H9 (cell line): ENCODE measurements around the gene TIAL1. TPM values are rescaled to one million over a fixed set of nuclear protein-coding genes. Genes with fewer than 3 reads are reported as not detected.

Experiments
- DNase-seq: peaks from one replicate; pipeline ENCODE4 v3.0.0-alpha.2; 2017
- H2AFZ ChIP-seq: one replicate; pipeline ENCODE4 v1.6.1; 2013; ENCODE audit warnings: mild to moderate bottlenecking, low read length, control low read depth, moderate library complexity
- H2AK5ac ChIP-seq: 2 replicates; pipeline ENCODE4 v1.6.1; 2013; ENCODE audit warnings: low read length, control low read depth, mixed read lengths; ENCODE audit not compliant: insufficient read length
- H2BK120ac ChIP-seq: one replicate; pipeline ENCODE4 v1.6.1; 2013; ENCODE audit warnings: low read depth, mild to moderate bottlenecking, low read length, control low read depth, inconsistent platforms; ENCODE audit not compliant: poor library complexity, severe bottlenecking
- H2BK12ac ChIP-seq: 2 replicates; pipeline ENCODE4 v1.6.1; 2013; ENCODE audit warnings: low read length, control low read depth, mixed read lengths, low read depth; ENCODE audit not compliant: insufficient read length
- H2BK15ac ChIP-seq: 2 replicates; pipeline ENCODE4 v1.6.1; 2013; ENCODE audit warnings: low read depth, low read length, control low read depth
- H2BK20ac ChIP-seq: one replicate; pipeline ENCODE4 v1.6.1; 2013; ENCODE audit warnings: low read depth, mild to moderate bottlenecking, low read length, control low read depth, inconsistent platforms; ENCODE audit not compliant: poor library complexity, severe bottlenecking
- H2BK5ac ChIP-seq: 2 replicates; pipeline ENCODE4 v1.6.1; 2013; ENCODE audit warnings: low read length, control low read depth, mixed read lengths; ENCODE audit not compliant: insufficient read length
- H3K14ac ChIP-seq: 2 replicates; pipeline ENCODE4 v1.6.1; 2013; ENCODE audit warnings: low read length, control low read depth; ENCODE audit not compliant: insufficient read depth
- H3K18ac ChIP-seq: 2 replicates; pipeline ENCODE4 v1.6.1; 2013; ENCODE audit warnings: low read depth, mild to moderate bottlenecking, mixed read lengths, low read length, control low read depth; ENCODE audit not compliant: insufficient read length
- H3K23ac ChIP-seq: 2 replicates; pipeline ENCODE4 v1.6.1; 2013; ENCODE audit warnings: low read length, control low read depth, mixed read lengths, low read depth; ENCODE audit not compliant: insufficient read length
- H3K23me2 ChIP-seq: 2 replicates; pipeline ENCODE4 v1.6.1; 2013; ENCODE audit warnings: low read depth, mild to moderate bottlenecking, mixed read lengths, low read length, control low read depth; ENCODE audit not compliant: insufficient read length, poor library complexity, severe bottlenecking
- H3K27ac ChIP-seq: 2 replicates; pipeline ENCODE4 v1.5.1; 2013; ENCODE audit warnings: low read length, control low read depth, mixed read lengths, low read depth; ENCODE audit not compliant: insufficient read length
- H3K27me3 ChIP-seq: 2 replicates; pipeline ENCODE4 v1.6.1; 2013; ENCODE audit warnings: low read length, control low read depth, inconsistent platforms; ENCODE audit not compliant: insufficient read depth
- H3K4ac ChIP-seq: 2 replicates; pipeline ENCODE4 v1.6.1; 2013; ENCODE audit warnings: low read depth, mild to moderate bottlenecking, control low read depth, inconsistent platforms, low read length, moderate library complexity
- H3K4me1 ChIP-seq: 2 replicates; pipeline ENCODE4 v1.6.1; 2013; ENCODE audit warnings: low read length, control low read depth, inconsistent platforms; ENCODE audit not compliant: insufficient read depth
- H3K4me2 ChIP-seq: 2 replicates; pipeline ENCODE4 v1.6.1; 2013; ENCODE audit warnings: low read length, control low read depth, mixed read lengths; ENCODE audit not compliant: insufficient read length, insufficient read depth
- H3K56ac ChIP-seq: 2 replicates; pipeline ENCODE4 v1.6.1; 2013; ENCODE audit warnings: low read depth, mild to moderate bottlenecking, mixed read lengths, low read length, control low read depth; ENCODE audit not compliant: insufficient read length
- H3K79me1 ChIP-seq: 2 replicates; pipeline ENCODE4 v1.6.1; 2013; ENCODE audit warnings: low read depth, mild to moderate bottlenecking, moderate library complexity, low read length, control low read depth, inconsistent platforms; ENCODE audit not compliant: insufficient read depth, poor library complexity, severe bottlenecking
- H3K79me2 ChIP-seq: 2 replicates; pipeline ENCODE4 v1.6.1; 2013; ENCODE audit warnings: low read length, control low read depth, inconsistent platforms; ENCODE audit not compliant: insufficient read depth
- H3K9ac ChIP-seq: 2 replicates; pipeline ENCODE4 v1.6.1; 2013; ENCODE audit warnings: low read length, control low read depth, mixed read lengths; ENCODE audit not compliant: insufficient read length; ENCODE audit errors: extremely low read depth
- H3K9me3 ChIP-seq: one replicate; pipeline ENCODE4 v1.6.1; 2013; ENCODE audit warnings: low read depth, low read length, inconsistent platforms; ENCODE audit not compliant: control insufficient read depth
- H3T11ph ChIP-seq: one replicate; pipeline ENCODE4 v1.6.1; 2013; ENCODE audit warnings: mild to moderate bottlenecking, low read length, control low read depth, inconsistent platforms
- H4K20me1 ChIP-seq: one replicate; pipeline ENCODE4 v1.6.1; 2013; ENCODE audit not compliant: control insufficient read depth, insufficient read length, insufficient read depth
- H4K5ac ChIP-seq: 2 replicates; pipeline ENCODE4 v1.6.1; 2013; ENCODE audit warnings: low read depth, mild to moderate bottlenecking, mixed read lengths, low read length, control low read depth; ENCODE audit not compliant: insufficient read length
- H4K8ac ChIP-seq: replicated peaks from 2 replicates; pipeline ENCODE4 v1.6.1; 2013; ENCODE audit warnings: low read length, control low read depth, mixed read lengths, low read depth; ENCODE audit not compliant: insufficient read length
- H4K91ac ChIP-seq: 2 replicates; pipeline ENCODE4 v1.6.1; 2013; ENCODE audit warnings: low read depth, mild to moderate bottlenecking, moderate library complexity, mixed read lengths, low read length, control low read depth; ENCODE audit not compliant: insufficient read length
- H3K27ac Mint-ChIP-seq, 3 experiments: 2 replicates in 2 of 3; 3 replicates in 1 of 3; pipeline ENCODE4 v1.8.0; 2020 to 2021; ENCODE audit warnings: mixed read lengths in 3 of 3, mild to moderate bottlenecking in 1 of 3, moderate library complexity in 1 of 3
- H3K27me3 Mint-ChIP-seq: 2 replicates; pipeline ENCODE4 v1.8.0; 2021; ENCODE audit warnings: low read depth, mild to moderate bottlenecking, moderate library complexity, mixed read lengths
- H3K36me3 Mint-ChIP-seq, 3 experiments: 2 replicates in 2 of 3; 3 replicates in 1 of 3; pipeline ENCODE4 v1.8.0; 2020 to 2021; ENCODE audit warnings: low read depth in 3 of 3, mixed read lengths in 3 of 3; ENCODE audit not compliant: insufficient read depth in 1 of 3
- H3K4me1 Mint-ChIP-seq, 2 experiments: 2 replicates each; pipeline ENCODE4 v1.8.0; 2020; ENCODE audit warnings: mixed read lengths in 2 of 2
- H3K4me3 Mint-ChIP-seq, 2 experiments: 2 replicates in 1 of 2; 3 replicates in 1 of 2; pipeline ENCODE4 v1.8.0; 2020 to 2021; ENCODE audit warnings: mild to moderate bottlenecking in 2 of 2, mixed read lengths in 2 of 2, moderate library complexity in 1 of 2
- H3K9me3 Mint-ChIP-seq, 2 experiments: 2 replicates in 1 of 2; 3 replicates in 1 of 2; pipeline ENCODE4 v1.8.0; 2020; ENCODE audit warnings: mild to moderate bottlenecking in 2 of 2, mixed read lengths in 2 of 2, moderate library complexity in 1 of 2
- CTCF ChIP-seq: fragments of 200-600 bp; sonication (generic); conservative IDR thresholded peaks from 3 replicates; pipeline ENCODE4 v1.8.0; 2021; ENCODE audit warnings: antibody characterized with exemption, mild to moderate bottlenecking
- WGBS: extraction: QIAGEN DNeasy Blood & Tissue Kit; methylation state at CpG from one replicate; pipeline ENCODE4 v1.1.7; 2013; ENCODE audit warnings: missing lambda C conversion rate, low lambda C conversion rate, mixed read lengths; ENCODE audit not compliant: insufficient read length; ENCODE audit errors: extremely low coverage; 5-methylcytosine and 5-hydroxymethylcytosine counted together
- total RNA-seq: library from RNA; stranded (reverse); gene quantifications from 2 replicates; pipeline ENCODE4 v1.2.1, GENCODE V29; 2021

TIAL1 gene
- total RNA-seq, 1 experiment from 2014 or later, result 146 TPM

GRCh38 chr10:119546009-119546408 lies 50.8 kb downstream of the TIAL1 start:
- H2BK5ac ChIP-seq, result no peak overlapping the region
- no peak overlapping the region for H2BK12ac ChIP-seq
- no peak overlapping the region for H3T11ph ChIP-seq
- H4K8ac ChIP-seq, result no peak overlapping the region
- no CpG with 5 or more reads among the region's 3 CpGs for WGBS
- H2BK20ac ChIP-seq, result no peak overlapping the region
- no peaks in the 10 kb centered on the region for H4K20me1 ChIP-seq
- no peak overlapping the region for H3K4ac ChIP-seq
- no peak for TF ChIP-seq CTCF
- no peak overlapping the region for H2BK15ac ChIP-seq
- no peak overlapping the region for H3K27ac Mint-ChIP-seq
- H3K36me3 Mint-ChIP-seq, result no peaks in the 10 kb centered on the region; a peak in 1 of 7 replicates
- H3K9me3 Mint-ChIP-seq, result no peaks in the 10 kb centered on the region; a peak in 2 of 5 replicates
- H2BK120ac ChIP-seq, result no peak overlapping the region
- no peak for DNase-seq
- H3K79me2 ChIP-seq, result no peaks in the 10 kb centered on the region
- peaks cover 20% of the 10 kb centered on the region for H3K23me2 ChIP-seq
- H2AFZ ChIP-seq, result no peak overlapping the region
- no peak overlapping the region for H3K4me3 Mint-ChIP-seq
- peaks cover 12 to 27% of the 10 kb centered on the region in 2 experiments for H3K4me1 Mint-ChIP-seq
- no peak overlapping the region for H3K9ac ChIP-seq
- H3K27me3 ChIP-seq, result peaks cover 17% of the 10 kb centered on the region; the same call in 1 of the 2 replicates
- no peak overlapping the region for H2AK5ac ChIP-seq
- H3K27me3 Mint-ChIP-seq, result peaks cover 57% of the 10 kb centered on the region
- H3K56ac ChIP-seq, result no peak overlapping the region
- no peak overlapping the region for H3K14ac ChIP-seq
- no peak overlapping the region for H4K91ac ChIP-seq
- no peak overlapping the region for H3K27ac ChIP-seq
- H4K5ac ChIP-seq, result no peak overlapping the region
- no peak overlapping the region for H3K18ac ChIP-seq
- H3K23ac ChIP-seq, result no peak overlapping the region
- peaks cover 3% of the 10 kb centered on the region; the same call in 1 of the 2 replicates for H3K4me1 ChIP-seq
- no peaks in the 10 kb centered on the region for H3K9me3 ChIP-seq
- no peaks in the 10 kb centered on the region for H3K79me1 ChIP-seq
- no peak overlapping the region for H3K4me2 ChIP-seq
